SK-N-SH (cell line): ENCODE results near the gene METTL24. TPM values are rescaled to one million over a fixed set of nuclear protein-coding genes. Genes with fewer than 3 reads are reported as not detected.

Experiments used
- CTCF ChIA-PET: fragments of 300-600, 350-600 bp; formaldehyde crosslinking; extraction: SDS; loops from one replicate; lab custom pipeline; 2021; lab: Yijun Ruan, JAX
- POLR2A ChIA-PET: fragments of 350-600 bp; sonication (Branson Sonifier 250); formaldehyde crosslinking; extraction: SDS; loops from one replicate; lab custom pipeline; 2020; ENCODE audit warnings: antibody characterized with exemption, inconsistent platforms; lab: Yijun Ruan, JAX
- DNase-seq: peaks from one replicate; pipeline ENCODE4 v3.0.0; 2012
- H2AFZ ChIP-seq: fragments of 200-600 bp; sonication (generic); 2 replicates; pipeline ENCODE4 v1.8.1; 2016; ENCODE audit warnings: antibody characterized with exemption, mild to moderate bottlenecking, low read depth
- H3F3A ChIP-seq: fragments of 200-600 bp; sonication (generic); replicated peaks from 2 replicates; pipeline ENCODE3; 2016; ENCODE audit warnings: antibody characterized with exemption, mild to moderate bottlenecking; ENCODE audit not compliant: insufficient read depth
- H3K27ac ChIP-seq, 2 experiments: fragments of 200-500 bp in 1 of 2; fragments of 200-600 bp in 1 of 2; sonication (Bioruptor generic) in 1 of 2; sonication (generic), shearing (Covaris generic) in 1 of 2; 2 replicates each; pipeline versions ENCODE4 v1.5.1 to v1.6.1; 2014 to 2016; ENCODE audit warnings: low read depth in 2 of 2, inconsistent platforms in 1 of 2, low read length in 1 of 2, mild to moderate bottlenecking in 1 of 2, mixed read lengths in 1 of 2
- H3K27me3 ChIP-seq: fragments of 200-600 bp; sonication (generic), shearing (Covaris generic); 2 replicates; pipeline ENCODE4 v1.6.1; 2016; ENCODE audit warnings: mixed run types; ENCODE audit not compliant: insufficient read depth
- H3K36me3 ChIP-seq, 2 experiments: fragments of 200-500 bp in 1 of 2; fragments of 200-600 bp in 1 of 2; sonication (Bioruptor generic) in 1 of 2; sonication (generic) in 1 of 2; replicated peaks in 1 of 2; 2 replicates each; pipeline versions ENCODE3 to v1.5.1; 2014 to 2016; ENCODE audit warnings: low read length in 1 of 2, mild to moderate bottlenecking in 1 of 2; ENCODE audit not compliant: insufficient read depth in 2 of 2, control insufficient read depth in 1 of 2
- H3K4me1 ChIP-seq, 2 experiments: fragments of 200-500 bp in 1 of 2; fragments of 200-600 bp in 1 of 2; sonication (Bioruptor generic) in 1 of 2; sonication (generic), shearing (Covaris generic) in 1 of 2; 2 replicates each; pipeline versions ENCODE4 v1.5.1 to v1.6.1; 2014 to 2016; ENCODE audit warnings: low read depth in 1 of 2, low read length in 1 of 2, mixed run types in 1 of 2; ENCODE audit not compliant: insufficient read depth in 2 of 2, control insufficient read depth in 1 of 2
- H3K4me2 ChIP-seq: fragments of 200-600 bp; sonication (generic), shearing (Covaris generic); 2 replicates; pipeline ENCODE4 v1.6.1; 2017; ENCODE audit warnings: mixed run types
- H3K4me3 ChIP-seq, 2 experiments: fragments of 200-500 bp in 1 of 2; fragments of 200-600 bp in 1 of 2; sonication (Bioruptor generic) in 1 of 2; sonication (generic), shearing (Covaris generic) in 1 of 2; 2 replicates each; pipeline versions ENCODE4 v1.5.1 to v1.8.1; 2014 to 2016; ENCODE audit warnings: low read depth in 2 of 2, inconsistent platforms in 1 of 2, low read length in 1 of 2, mild to moderate bottlenecking in 1 of 2, mixed read lengths in 1 of 2, moderate library complexity in 1 of 2
- H3K79me2 ChIP-seq: fragments of 200-600 bp; sonication (generic); 2 replicates; pipeline ENCODE4 v1.8.1; 2017; ENCODE audit warnings: mild to moderate bottlenecking; ENCODE audit not compliant: insufficient read depth
- H3K9ac ChIP-seq: fragments of 200-600 bp; sonication (generic); 2 replicates; pipeline ENCODE4 v1.6.1; 2017; ENCODE audit warnings: mixed run types
- H3K9me2 ChIP-seq: fragments of 200-600 bp; sonication (generic); 2 replicates; pipeline ENCODE4 v1.6.1; 2017; ENCODE audit warnings: mixed run types
- H3K9me3 ChIP-seq: fragments of 200-600 bp; sonication (generic); 2 replicates; pipeline ENCODE4 v1.6.1; 2017; ENCODE audit warnings: mixed run types, mild to moderate bottlenecking, moderate library complexity
- H4K20me1 ChIP-seq: fragments of 200-600 bp; sonication (generic); 2 replicates; pipeline ENCODE4 v1.6.1; 2017; ENCODE audit warnings: mild to moderate bottlenecking, mixed run types; ENCODE audit not compliant: insufficient read depth
- CTCF ChIP-seq: fragments of 200-600 bp; sonication (generic); IDR thresholded peaks from 2 replicates; pipeline ENCODE4 v1.6.1; 2017; ENCODE audit warnings: antibody characterized with exemption, mild to moderate bottlenecking, moderate library complexity
- EP300 ChIP-seq, 2 experiments: IDR thresholded peaks; 2 replicates each; pipeline versions ENCODE4 v1.4.0 to v1.6.1; 2012; ENCODE audit warnings: borderline replicate concordance in 1 of 2, low read depth in 1 of 2, low read length in 1 of 2
- FOXM1 ChIP-seq: IDR thresholded peaks from 2 replicates; pipeline ENCODE4 v1.4.0; 2012; ENCODE audit warnings: low read depth, mild to moderate bottlenecking
- GATA2 ChIP-seq: sonication (generic); formaldehyde crosslinking; IDR thresholded peaks from 2 replicates; pipeline ENCODE4 v1.5.0; 2020; ENCODE audit warnings: mild to moderate bottlenecking, missing genetic modification reagents
- JUND ChIP-seq: IDR thresholded peaks from 2 replicates; pipeline ENCODE4 v1.4.0; 2012
- MAX ChIP-seq: IDR thresholded peaks from 2 replicates; pipeline ENCODE4 v1.4.0; 2012; ENCODE audit warnings: low read depth
- POLR2AphosphoS5 ChIP-seq: IDR thresholded peaks from 2 replicates; pipeline ENCODE4 v1.6.1; 2012; ENCODE audit warnings: low read depth, low read length
- RCOR1 ChIP-seq: fragments of 150-350 bp; IDR thresholded peaks from 2 replicates; pipeline ENCODE4 v1.6.1; 2017; ENCODE audit warnings: antibody characterized with exemption, low read length
- REST ChIP-seq: IDR thresholded peaks from 2 replicates; pipeline ENCODE4 v1.6.1; 2012; ENCODE audit warnings: mild to moderate bottlenecking, low read depth, low read length, moderate library complexity
- TAF1 ChIP-seq: IDR thresholded peaks from 2 replicates; pipeline ENCODE4 v1.6.1; 2012; ENCODE audit warnings: low read depth, mild to moderate bottlenecking, low read length, moderate library complexity, borderline replicate concordance
- TEAD4 ChIP-seq: IDR thresholded peaks from 2 replicates; pipeline ENCODE4 v1.4.0; 2012; ENCODE audit warnings: mild to moderate bottlenecking, borderline replicate concordance; ENCODE audit not compliant: insufficient read depth
- USF2 ChIP-seq: fragments of 150-350 bp; IDR thresholded peaks from 2 replicates; pipeline ENCODE4 v1.6.1; 2017; ENCODE audit warnings: antibody characterized with exemption, low read length, low read depth, borderline replicate concordance
- YY1 ChIP-seq: IDR thresholded peaks from 2 replicates; pipeline ENCODE4 v1.4.0; 2012; ENCODE audit warnings: low read depth, mild to moderate bottlenecking
- WGBS: methylation state at CpG from one replicate; pipeline ENCODE4 v1.1.6; 2017; ENCODE audit warnings: low lambda C conversion rate; 5-methylcytosine and 5-hydroxymethylcytosine counted together
- polyA plus RNA-seq, 3 experiments: library from polyadenylated mRNA; depleted of rRNA; stranded (reverse); fragments of >200 nt; gene quantifications; 2 replicates each; pipeline ENCODE4 v1.2.3, GENCODE V29; 2012

Gene METTL24
- polyA plus RNA-seq, 1 of the 3 experiments (the other 2 are of a cell fraction) = not detected

GRCh38 chr6:110360676-110361075, 2.5 kb upstream of the METTL24 start (continued):
- TF ChIP-seq GATA2 (CRISPR knock-in tag) (no peak), FOXM1 (no peak), TEAD4 (no peak)

- Histone ChIP-seq H3K79me2 (no peaks in the 10 kb centered on the region), H4K20me1 (no peaks in the 10 kb centered on the region), H3K4me1 (peaks cover 0 to 11% of the 10 kb centered on the region in 2 experiments; a peak in 1 of 4 replicates), H3K9me2 (no peaks in the 10 kb centered on the region), H3K4me3 (no peak overlapping the region), H3K27ac (no peak overlapping the region), H3K9me3 (no peaks in the 10 kb centered on the region), H2AFZ (no peak overlapping the region), H3K4me2 (no peak overlapping the region), H3K27me3 (peaks cover 7% of the 10 kb centered on the region; the same call in 1 of the 2 replicates), H3K9ac (no peak overlapping the region), H3F3A (no peaks in the 10 kb centered on the region), H3K36me3 (no peaks in the 10 kb centered on the region)
- ChIA-PET POLR2A (no interaction called here), CTCF (interaction anchor here (1.0 to 1.7 kb wide), 3 partner anchors 18 to 320 kb away, joined by 3 to 5 read pairs (median 3); no protein-coding TSS in a partner anchor)
- TF ChIP-seq USF2 (no peak), YY1 (no peak), CTCF (no peak), POLR2AphosphoS5 (no peak), MAX (no peak), RCOR1 (no peak)
- DNase-seq = no peak
- 76% methylated on average over 5 of the region's 5 CpGs for WGBS
These were observed 1.4 kb upstream of the METTL24 start for GRCh38 chr6:110359556-110359955.

GRCh38 chr6:110358553-110359160, 508 bp upstream of the METTL24 start:
- CTCF ChIA-PET = interaction anchor here (1.0 to 2.0 kb wide), 5 partner anchors 17 to 319 kb away, joined by 3 to 6 read pairs (median 5); no protein-coding TSS in a partner anchor
- no peaks in the 10 kb centered on the region for H3K36me3 ChIP-seq
- no peak overlapping the region; the same call in 1 of the 2 replicates for H3K4me2 ChIP-seq
- no peak for DNase-seq
- H3K9me2 ChIP-seq = no peaks in the 10 kb centered on the region
- H3K79me2 ChIP-seq = no peaks in the 10 kb centered on the region
- peaks cover 0 to 11% of the 10 kb centered on the region in 2 experiments; a peak in 1 of 4 replicates for H3K4me1 ChIP-seq
- POLR2A ChIA-PET = no interaction called here
- no peaks in the 10 kb centered on the region for H4K20me1 ChIP-seq
- no peaks in the 10 kb centered on the region for H3K9me3 ChIP-seq
- 0 out of 2 replicates have a peak, but pooled peaks cover 7% of the 10 kb centered on the region for H3K27me3 ChIP-seq
- H3K4me3 ChIP-seq = peak overlapping the region in 1 of 2 experiments; percentile 51; a peak in 2 of 4 replicates
- H3K27ac ChIP-seq = no peak overlapping the region
- 79% methylated on average over 13 of the region's 13 CpGs for WGBS
- TF ChIP-seq TAF1 (no peak), EP300 (IDR thresholded peaks at IDR 0.05; ENCODE audit: borderline replicate concordance in 1 of 2, low read depth in 1 of 2, low read length in 1 of 2) (no peak), REST (no peak), CTCF (no peak), POLR2AphosphoS5 (no peak), USF2 (no peak), JUND (no peak)
- H3K9ac ChIP-seq = no peak overlapping the region
- no peaks in the 10 kb centered on the region for H3F3A ChIP-seq
- H2AFZ ChIP-seq = no peak overlapping the region
